H9 (cell line): ENCODE measurements around the gene FOSL2. TPM values are rescaled to one million over a fixed set of nuclear protein-coding genes. Genes with fewer than 3 reads are reported as not detected.

Experiments used
- DNase-seq: peaks from one replicate; pipeline ENCODE4 v3.0.0-alpha.2; 2017
- H2AFZ ChIP-seq: one replicate; pipeline ENCODE4 v1.6.1; 2013; ENCODE audit warnings: mild to moderate bottlenecking, low read length, control low read depth, moderate library complexity
- H2AK5ac ChIP-seq: 2 replicates; pipeline ENCODE4 v1.6.1; 2013; ENCODE audit warnings: low read length, control low read depth, mixed read lengths; ENCODE audit not compliant: insufficient read length
- H2BK120ac ChIP-seq: one replicate; pipeline ENCODE4 v1.6.1; 2013; ENCODE audit warnings: low read depth, mild to moderate bottlenecking, low read length, control low read depth, inconsistent platforms; ENCODE audit not compliant: poor library complexity, severe bottlenecking
- H2BK12ac ChIP-seq: 2 replicates; pipeline ENCODE4 v1.6.1; 2013; ENCODE audit warnings: low read length, control low read depth, mixed read lengths, low read depth; ENCODE audit not compliant: insufficient read length
- H2BK15ac ChIP-seq: 2 replicates; pipeline ENCODE4 v1.6.1; 2013; ENCODE audit warnings: low read depth, low read length, control low read depth
- H2BK20ac ChIP-seq: one replicate; pipeline ENCODE4 v1.6.1; 2013; ENCODE audit warnings: low read depth, mild to moderate bottlenecking, low read length, control low read depth, inconsistent platforms; ENCODE audit not compliant: poor library complexity, severe bottlenecking
- H2BK5ac ChIP-seq: 2 replicates; pipeline ENCODE4 v1.6.1; 2013; ENCODE audit warnings: low read length, control low read depth, mixed read lengths; ENCODE audit not compliant: insufficient read length
- H3K14ac ChIP-seq: 2 replicates; pipeline ENCODE4 v1.6.1; 2013; ENCODE audit warnings: low read length, control low read depth; ENCODE audit not compliant: insufficient read depth
- H3K18ac ChIP-seq: 2 replicates; pipeline ENCODE4 v1.6.1; 2013; ENCODE audit warnings: low read depth, mild to moderate bottlenecking, mixed read lengths, low read length, control low read depth; ENCODE audit not compliant: insufficient read length
- H3K23ac ChIP-seq: 2 replicates; pipeline ENCODE4 v1.6.1; 2013; ENCODE audit warnings: low read length, control low read depth, mixed read lengths, low read depth; ENCODE audit not compliant: insufficient read length
- H3K23me2 ChIP-seq: 2 replicates; pipeline ENCODE4 v1.6.1; 2013; ENCODE audit warnings: low read depth, mild to moderate bottlenecking, mixed read lengths, low read length, control low read depth; ENCODE audit not compliant: insufficient read length, poor library complexity, severe bottlenecking
- H3K27ac ChIP-seq: 2 replicates; pipeline ENCODE4 v1.5.1; 2013; ENCODE audit warnings: low read length, control low read depth, mixed read lengths, low read depth; ENCODE audit not compliant: insufficient read length
- H3K27me3 ChIP-seq: 2 replicates; pipeline ENCODE4 v1.6.1; 2013; ENCODE audit warnings: low read length, control low read depth, inconsistent platforms; ENCODE audit not compliant: insufficient read depth
- H3K4ac ChIP-seq: 2 replicates; pipeline ENCODE4 v1.6.1; 2013; ENCODE audit warnings: low read depth, mild to moderate bottlenecking, control low read depth, inconsistent platforms, low read length, moderate library complexity
- H3K4me1 ChIP-seq: 2 replicates; pipeline ENCODE4 v1.6.1; 2013; ENCODE audit warnings: low read length, control low read depth, inconsistent platforms; ENCODE audit not compliant: insufficient read depth
- H3K4me2 ChIP-seq: 2 replicates; pipeline ENCODE4 v1.6.1; 2013; ENCODE audit warnings: low read length, control low read depth, mixed read lengths; ENCODE audit not compliant: insufficient read length, insufficient read depth
- H3K56ac ChIP-seq: 2 replicates; pipeline ENCODE4 v1.6.1; 2013; ENCODE audit warnings: low read depth, mild to moderate bottlenecking, mixed read lengths, low read length, control low read depth; ENCODE audit not compliant: insufficient read length
- H3K79me1 ChIP-seq: 2 replicates; pipeline ENCODE4 v1.6.1; 2013; ENCODE audit warnings: low read depth, mild to moderate bottlenecking, moderate library complexity, low read length, control low read depth, inconsistent platforms; ENCODE audit not compliant: insufficient read depth, poor library complexity, severe bottlenecking
- H3K79me2 ChIP-seq: 2 replicates; pipeline ENCODE4 v1.6.1; 2013; ENCODE audit warnings: low read length, control low read depth, inconsistent platforms; ENCODE audit not compliant: insufficient read depth
- H3K9ac ChIP-seq: 2 replicates; pipeline ENCODE4 v1.6.1; 2013; ENCODE audit warnings: low read length, control low read depth, mixed read lengths; ENCODE audit not compliant: insufficient read length; ENCODE audit errors: extremely low read depth
- H3K9me3 ChIP-seq: one replicate; pipeline ENCODE4 v1.6.1; 2013; ENCODE audit warnings: low read depth, low read length, inconsistent platforms; ENCODE audit not compliant: control insufficient read depth
- H3T11ph ChIP-seq: one replicate; pipeline ENCODE4 v1.6.1; 2013; ENCODE audit warnings: mild to moderate bottlenecking, low read length, control low read depth, inconsistent platforms
- H4K20me1 ChIP-seq: one replicate; pipeline ENCODE4 v1.6.1; 2013; ENCODE audit not compliant: control insufficient read depth, insufficient read length, insufficient read depth
- H4K5ac ChIP-seq: 2 replicates; pipeline ENCODE4 v1.6.1; 2013; ENCODE audit warnings: low read depth, mild to moderate bottlenecking, mixed read lengths, low read length, control low read depth; ENCODE audit not compliant: insufficient read length
- H4K8ac ChIP-seq: replicated peaks from 2 replicates; pipeline ENCODE4 v1.6.1; 2013; ENCODE audit warnings: low read length, control low read depth, mixed read lengths, low read depth; ENCODE audit not compliant: insufficient read length
- H4K91ac ChIP-seq: 2 replicates; pipeline ENCODE4 v1.6.1; 2013; ENCODE audit warnings: low read depth, mild to moderate bottlenecking, moderate library complexity, mixed read lengths, low read length, control low read depth; ENCODE audit not compliant: insufficient read length
- H3K27ac Mint-ChIP-seq, 3 experiments: 2 replicates in 2 of 3; 3 replicates in 1 of 3; pipeline ENCODE4 v1.8.0; 2020 to 2021; ENCODE audit warnings: mixed read lengths in 3 of 3, mild to moderate bottlenecking in 1 of 3, moderate library complexity in 1 of 3
- H3K27me3 Mint-ChIP-seq: 2 replicates; pipeline ENCODE4 v1.8.0; 2021; ENCODE audit warnings: low read depth, mild to moderate bottlenecking, moderate library complexity, mixed read lengths
- H3K36me3 Mint-ChIP-seq, 3 experiments: 2 replicates in 2 of 3; 3 replicates in 1 of 3; pipeline ENCODE4 v1.8.0; 2020 to 2021; ENCODE audit warnings: low read depth in 3 of 3, mixed read lengths in 3 of 3; ENCODE audit not compliant: insufficient read depth in 1 of 3
- H3K4me1 Mint-ChIP-seq, 2 experiments: 2 replicates each; pipeline ENCODE4 v1.8.0; 2020; ENCODE audit warnings: mixed read lengths in 2 of 2
- H3K4me3 Mint-ChIP-seq, 2 experiments: 2 replicates in 1 of 2; 3 replicates in 1 of 2; pipeline ENCODE4 v1.8.0; 2020 to 2021; ENCODE audit warnings: mild to moderate bottlenecking in 2 of 2, mixed read lengths in 2 of 2, moderate library complexity in 1 of 2
- H3K9me3 Mint-ChIP-seq, 2 experiments: 2 replicates in 1 of 2; 3 replicates in 1 of 2; pipeline ENCODE4 v1.8.0; 2020; ENCODE audit warnings: mild to moderate bottlenecking in 2 of 2, mixed read lengths in 2 of 2, moderate library complexity in 1 of 2
- CTCF ChIP-seq: fragments of 200-600 bp; sonication (generic); conservative IDR thresholded peaks from 3 replicates; pipeline ENCODE4 v1.8.0; 2021; ENCODE audit warnings: antibody characterized with exemption, mild to moderate bottlenecking
- WGBS: extraction: QIAGEN DNeasy Blood & Tissue Kit; methylation state at CpG from one replicate; pipeline ENCODE4 v1.1.7; 2013; ENCODE audit warnings: missing lambda C conversion rate, low lambda C conversion rate, mixed read lengths; ENCODE audit not compliant: insufficient read length; ENCODE audit errors: extremely low coverage; 5-methylcytosine and 5-hydroxymethylcytosine counted together
- total RNA-seq: library from RNA; stranded (reverse); gene quantifications from 2 replicates; pipeline ENCODE4 v1.2.1, GENCODE V29; 2021

The FOSL2 gene
- total RNA-seq, 1 experiment from 2014 or later, result 7.4 TPM

DNA sequence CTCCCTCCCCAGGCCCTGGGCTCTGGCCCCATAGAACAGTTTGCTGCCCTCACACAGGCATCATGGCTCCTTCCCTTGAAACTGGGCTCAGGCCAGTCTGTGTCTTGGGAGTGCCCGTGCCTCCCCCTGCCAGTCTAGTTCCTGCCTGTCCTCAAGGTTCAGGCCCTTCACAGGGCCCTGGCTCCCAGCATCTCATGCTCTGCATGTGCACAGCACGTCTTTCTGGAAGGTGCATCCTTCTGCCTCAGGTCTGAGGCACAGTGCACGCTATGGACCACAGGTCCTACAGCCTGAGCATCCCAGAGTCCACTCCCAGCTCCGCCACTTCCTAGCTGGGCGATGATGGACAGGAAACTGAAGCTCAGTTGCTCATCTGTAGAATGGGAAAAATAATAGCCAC, 35.6 kb upstream of the FOSL2 start:
- no peak overlapping the region for H3K4me2 ChIP-seq
- no peak overlapping the region for H4K8ac ChIP-seq
- no peak overlapping the region for H2BK5ac ChIP-seq
- no peaks in the 10 kb centered on the region for H3K4me1 ChIP-seq
- H4K91ac ChIP-seq, result no peak overlapping the region
- no peak overlapping the region for H3K18ac ChIP-seq
- no peak overlapping the region for H2BK20ac ChIP-seq
- H4K5ac ChIP-seq, result no peak overlapping the region
- no peak overlapping the region for H2BK15ac ChIP-seq
- Mint-ChIP-seq H3K4me1 (peaks cover 4 to 20% of the 10 kb centered on the region in 2 experiments), H3K36me3 (no peaks in the 10 kb centered on the region; a peak in 2 of 7 replicates), H3K27ac (no peak overlapping the region), H3K9me3 (no peaks in the 10 kb centered on the region), H3K4me3 (no peak overlapping the region), H3K27me3 (peaks cover 8% of the 10 kb centered on the region)
- no peaks in the 10 kb centered on the region for H3K79me1 ChIP-seq
- H3K23ac ChIP-seq, result no peak overlapping the region
- no CpG with 5 or more reads among the region's 5 CpGs for WGBS
- no peak overlapping the region for H2BK120ac ChIP-seq
- H2BK12ac ChIP-seq, result no peak overlapping the region
- H3K9ac ChIP-seq, result no peak overlapping the region
- H3K9me3 ChIP-seq, result no peaks in the 10 kb centered on the region
- H4K20me1 ChIP-seq, result no peaks in the 10 kb centered on the region
- no peak for TF ChIP-seq CTCF
- H2AK5ac ChIP-seq, result no peak overlapping the region
- H3K27ac ChIP-seq, result no peak overlapping the region
- no peak overlapping the region for H3K4ac ChIP-seq
- no peak overlapping the region for H2AFZ ChIP-seq
- no peaks in the 10 kb centered on the region for H3K79me2 ChIP-seq
- no peak overlapping the region for H3K56ac ChIP-seq
- no peaks in the 10 kb centered on the region for H3K23me2 ChIP-seq
- no peak overlapping the region for H3T11ph ChIP-seq
- DNase-seq, result no peak
- H3K14ac ChIP-seq, result no peak overlapping the region
- H3K27me3 ChIP-seq, result no peaks in the 10 kb centered on the region
